Colonic mucosa (tissue), 4 donors: ENCODE data around the gene CERS3. TPM values are rescaled to one million over a fixed set of nuclear protein-coding genes. Genes with fewer than 3 reads are reported as not detected.

Experiments
- DNase-seq: peaks from one replicate; pipeline ENCODE4 v3.0.0-alpha.2; 2020
- H3K27ac ChIP-seq: fragments of 200-600 bp; one replicate; pipeline ENCODE4 v1.8.0; 2021
- H3K27me3 ChIP-seq: fragments of 200-600 bp; one replicate; pipeline ENCODE4 v1.8.0; 2021
- H3K36me3 ChIP-seq: fragments of 200-600 bp; one replicate; pipeline ENCODE4 v1.8.0; 2021
- H3K4me1 ChIP-seq: fragments of 200-600 bp; one replicate; pipeline ENCODE4 v1.8.0; 2021; ENCODE audit warnings: mild to moderate bottlenecking
- H3K4me3 ChIP-seq: fragments of 200-600 bp; one replicate; pipeline ENCODE4 v1.8.0; 2021
- H3K9ac ChIP-seq, 2 donors: one replicate each; pipeline ENCODE4 v1.7.0; 2013; ENCODE audit warnings: control low read depth in 2 of 2, low read depth in 2 of 2, low read length in 2 of 2
- H3K9me3 ChIP-seq: fragments of 200-600 bp; one replicate; pipeline ENCODE4 v1.8.0; 2021
- CTCF ChIP-seq: fragments of 200-600 bp; IDR thresholded peaks from one replicate; pipeline ENCODE4 v1.8.0; 2022; ENCODE audit warnings: antibody characterized with exemption, mild to moderate bottlenecking
- intact Hi-C: fragments of 100-400 bp; cut with DNase I; formaldehyde crosslinking; loops from one replicate; pipeline ENCODE4 v1.14.1; 2022
- total RNA-seq, 2 donors: library from RNA; stranded (reverse); fragmentation: NEBNext Ultra II Directional in 1 of 2; extraction: Animal tissue kit (Norgen Biotek cat#: 25700) in 1 of 2; gene quantifications; one replicate each; pipeline ENCODE4 v1.2.1, GENCODE V29; 2021
- donor health status: healthy.
- donor health status: DM: no; HTN: no; CAD: no.
- donor health status: DM: no; HTN: no; CAD: no.

CERS3 gene
- total RNA-seq, result under 1 TPM in 1 of 2 donors, not detected in 1; 0.12 TPM

DNA sequence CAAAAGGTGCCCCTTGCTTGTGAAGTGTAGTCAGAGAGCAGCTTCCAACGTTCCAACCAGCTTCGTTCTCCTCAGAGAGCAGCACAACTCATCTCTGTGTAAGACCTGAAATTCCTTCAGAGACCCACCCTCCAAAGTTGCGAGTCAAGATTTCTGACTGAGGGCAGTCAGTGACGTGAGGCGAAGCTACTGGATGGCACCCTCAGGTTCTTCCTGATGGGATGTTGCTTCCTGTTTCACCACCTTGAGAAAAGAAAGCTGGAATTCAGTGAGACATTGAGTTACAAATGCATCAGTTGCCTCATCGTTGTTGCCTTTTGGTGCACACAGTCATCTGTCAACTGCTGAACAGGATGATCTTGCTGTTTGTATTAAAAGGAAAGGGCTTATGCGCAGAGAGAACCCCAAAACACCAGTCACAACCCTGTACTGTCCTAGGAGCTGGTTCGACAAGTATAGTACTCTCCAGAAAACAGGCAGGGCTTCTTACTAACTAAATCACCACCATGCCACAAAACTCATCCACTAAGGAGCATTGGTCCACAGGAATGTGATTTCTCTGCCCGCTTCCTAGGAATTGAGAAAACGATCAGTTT, at the start of gene CERS3:
TSS of gene CERS3 (minus strand) at position 118 of the 596 bp plus-strand sequence. CDS start 27,101 bp downstream, outside the sequence.
- no peak within 1 kb of the TSS for H3K9ac ChIP-seq
- intact Hi-C loops, result no loop called here
- TF ChIP-seq CTCF, result no peak
- H3K9me3 ChIP-seq, result no peaks in the 10 kb centered on the region
- H3K36me3 ChIP-seq, result no peaks in the 10 kb centered on the region
- H3K27me3 ChIP-seq, result no peaks in the 10 kb centered on the region
- H3K27ac ChIP-seq, result no peak within 1 kb of the TSS
- H3K4me3 ChIP-seq, result no peak within 1 kb of the TSS
- no peaks in the 10 kb centered on the region for H3K4me1 ChIP-seq
- DNase-seq, result no peak

- H3K4me1 ChIP-seq, result no peaks in the 10 kb centered on the region
- no peak overlapping the region for H3K9ac ChIP-seq
- no peaks in the 10 kb centered on the region for H3K9me3 ChIP-seq
- no peaks in the 10 kb centered on the region for H3K36me3 ChIP-seq
- intact Hi-C loops, result loop anchor here (10.0 kb wide), 1 partner anchor 639 kb away; no protein-coding TSS in a partner anchor
- no peak for DNase-seq
- no peaks in the 10 kb centered on the region for H3K27me3 ChIP-seq
- TF ChIP-seq CTCF, result no peak
- no peak overlapping the region for H3K4me3 ChIP-seq
- H3K27ac ChIP-seq, result no peak overlapping the region
Measured at GRCh38 chr15:100573526-100573925, 44.8 kb upstream of the CERS3 start.

GRCh38 chr15:100572362-100572983, 43.7 kb upstream of the CERS3 start:
- intact Hi-C loops, result loop anchor here (10.0 kb wide), 1 partner anchor 638 kb away; no protein-coding TSS in a partner anchor
- TF ChIP-seq CTCF, result peak; percentile 51
- H3K27me3 ChIP-seq, result no peaks in the 10 kb centered on the region
- DNase-seq, result no peak
- no peak overlapping the region for H3K27ac ChIP-seq
- no peaks in the 10 kb centered on the region for H3K9me3 ChIP-seq
- H3K9ac ChIP-seq, result no peak overlapping the region
- H3K4me1 ChIP-seq, result no peaks in the 10 kb centered on the region
- H3K36me3 ChIP-seq, result no peaks in the 10 kb centered on the region
- no peak overlapping the region for H3K4me3 ChIP-seq

GRCh38 chr15:100571592-100572167, 42.9 kb upstream of the CERS3 start:
- TF ChIP-seq CTCF, result no peak
- Histone ChIP-seq H3K9me3 (no peaks in the 10 kb centered on the region), H3K4me3 (no peak overlapping the region), H3K27ac (no peak overlapping the region), H3K4me1 (no peaks in the 10 kb centered on the region), H3K36me3 (no peaks in the 10 kb centered on the region), H3K27me3 (no peaks in the 10 kb centered on the region), H3K9ac (no peak overlapping the region)
- intact Hi-C loops, result loop anchor here (10.0 kb wide), 1 partner anchor 637 kb away; no protein-coding TSS in a partner anchor
- DNase-seq, result no peak

DNA sequence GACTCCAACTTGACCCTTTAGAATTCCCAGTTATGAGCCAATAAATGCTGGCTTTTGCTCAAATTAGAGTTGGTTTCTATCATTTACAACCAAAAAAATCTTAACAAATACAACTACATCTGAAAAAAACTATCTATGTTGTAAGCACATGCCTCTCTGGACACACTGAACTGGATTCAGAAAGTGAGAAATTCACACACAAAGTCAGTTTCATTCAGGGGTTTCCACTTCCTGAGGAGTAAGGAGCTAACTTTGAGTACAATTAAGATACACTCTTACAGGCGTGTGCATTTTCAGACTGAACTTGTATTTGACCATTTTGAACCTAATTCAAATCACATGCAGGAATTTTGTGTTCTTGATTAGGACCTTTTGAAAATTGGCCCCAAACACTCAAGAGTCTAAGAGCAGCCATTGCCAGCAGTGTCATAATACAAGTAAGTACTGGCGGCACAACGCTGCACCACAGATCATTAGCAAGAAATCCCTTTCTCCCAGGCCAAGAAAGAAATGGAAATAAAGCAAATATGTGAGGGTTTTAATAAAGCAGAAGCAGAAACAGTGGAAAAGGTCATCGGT, 42.1 kb upstream of the CERS3 start:
- no peaks in the 10 kb centered on the region for H3K27me3 ChIP-seq
- H3K9ac ChIP-seq, result no peak overlapping the region
- intact Hi-C loops, result loop anchor here (10.0 kb wide), 1 partner anchor 636 kb away; no protein-coding TSS in a partner anchor
- H3K36me3 ChIP-seq, result no peaks in the 10 kb centered on the region
- H3K9me3 ChIP-seq, result no peaks in the 10 kb centered on the region
- H3K4me3 ChIP-seq, result no peak overlapping the region
- H3K4me1 ChIP-seq, result no peaks in the 10 kb centered on the region
- H3K27ac ChIP-seq, result no peak overlapping the region
- no peak for TF ChIP-seq CTCF
- DNase-seq, result no peak
